Measurements from ENCODE around the gene CEP128. TPM values are rescaled to one million over a fixed set of nuclear protein-coding genes. Genes with fewer than 3 reads are reported as not detected.

The CEP128 gene
- total RNA-seq, 4 donors from 2014 or later, result 1.3 to 29.8 (median 11.9) TPM

DNA sequence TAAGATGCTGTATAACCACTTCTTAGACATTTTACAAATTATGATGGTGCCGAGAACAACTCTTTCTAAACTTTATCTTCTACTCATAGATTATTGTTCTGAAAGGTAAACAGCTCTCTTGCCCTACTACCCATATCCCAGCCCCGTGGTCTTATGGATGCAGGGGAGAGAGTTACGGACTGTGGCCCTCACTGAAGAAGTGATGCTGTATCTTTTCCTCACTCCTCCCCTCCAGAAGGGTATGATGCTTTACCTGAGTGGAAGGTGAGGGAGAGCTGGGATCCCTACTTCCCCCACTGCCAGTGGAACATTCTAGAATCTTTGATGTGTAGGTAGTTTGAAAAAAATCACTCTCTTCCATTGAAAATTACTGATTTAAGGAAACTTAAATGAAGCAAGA lies 17.4 kb upstream of the CEP128 start:
- no peak for DNase-seq
- Histone ChIP-seq H3K4me1 (no peaks in the 10 kb centered on the region), H3K4me3 (no peak overlapping the region), H3K9me3 (no peaks in the 10 kb centered on the region), H3K36me3 (no peaks in the 10 kb centered on the region), H3K27me3 (no peaks in the 10 kb centered on the region), H3K27ac (no peak overlapping the region)
- TF ChIP-seq, protein P1, sequence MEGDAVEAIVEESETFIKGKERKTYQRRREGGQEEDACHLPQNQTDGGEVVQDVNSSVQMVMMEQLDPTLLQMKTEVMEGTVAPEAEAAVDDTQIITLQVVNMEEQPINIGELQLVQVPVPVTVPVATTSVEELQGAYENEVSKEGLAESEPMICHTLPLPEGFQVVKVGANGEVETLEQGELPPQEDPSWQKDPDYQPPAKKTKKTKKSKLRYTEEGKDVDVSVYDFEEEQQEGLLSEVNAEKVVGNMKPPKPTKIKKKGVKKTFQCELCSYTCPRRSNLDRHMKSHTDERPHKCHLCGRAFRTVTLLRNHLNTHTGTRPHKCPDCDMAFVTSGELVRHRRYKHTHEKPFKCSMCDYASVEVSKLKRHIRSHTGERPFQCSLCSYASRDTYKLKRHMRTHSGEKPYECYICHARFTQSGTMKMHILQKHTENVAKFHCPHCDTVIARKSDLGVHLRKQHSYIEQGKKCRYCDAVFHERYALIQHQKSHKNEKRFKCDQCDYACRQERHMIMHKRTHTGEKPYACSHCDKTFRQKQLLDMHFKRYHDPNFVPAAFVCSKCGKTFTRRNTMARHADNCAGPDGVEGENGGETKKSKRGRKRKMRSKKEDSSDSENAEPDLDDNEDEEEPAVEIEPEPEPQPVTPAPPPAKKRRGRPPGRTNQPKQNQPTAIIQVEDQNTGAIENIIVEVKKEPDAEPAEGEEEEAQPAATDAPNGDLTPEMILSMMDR (IDR thresholded peaks at IDR 0.05), result no peak
- TF ChIP-seq POLR2A (IDR thresholded peaks at IDR 0.05), result no peak
- intact Hi-C loops (cut with DNase I; ENCODE audit: low total_unique reads), result no loop called here

- no peak for DNase-seq
- intact Hi-C loops (cut with DNase I; ENCODE audit: low total_unique reads), result no loop called here
- no peak overlapping the region for H3K4me3 ChIP-seq
- no peaks in the 10 kb centered on the region for H3K4me1 ChIP-seq
- no peaks in the 10 kb centered on the region for H3K27me3 ChIP-seq
- no peak overlapping the region for H3K27ac ChIP-seq
- no peaks in the 10 kb centered on the region for H3K9me3 ChIP-seq
- H3K36me3 ChIP-seq, result no peaks in the 10 kb centered on the region
- no peak for TF ChIP-seq POLR2A (IDR thresholded peaks at IDR 0.05)
- TF ChIP-seq, protein P1 (IDR thresholded peaks at IDR 0.05), result no peak
Measured at GRCh38 chr14:80958226-80958625, 16.7 kb upstream of the CEP128 start.

DNA sequence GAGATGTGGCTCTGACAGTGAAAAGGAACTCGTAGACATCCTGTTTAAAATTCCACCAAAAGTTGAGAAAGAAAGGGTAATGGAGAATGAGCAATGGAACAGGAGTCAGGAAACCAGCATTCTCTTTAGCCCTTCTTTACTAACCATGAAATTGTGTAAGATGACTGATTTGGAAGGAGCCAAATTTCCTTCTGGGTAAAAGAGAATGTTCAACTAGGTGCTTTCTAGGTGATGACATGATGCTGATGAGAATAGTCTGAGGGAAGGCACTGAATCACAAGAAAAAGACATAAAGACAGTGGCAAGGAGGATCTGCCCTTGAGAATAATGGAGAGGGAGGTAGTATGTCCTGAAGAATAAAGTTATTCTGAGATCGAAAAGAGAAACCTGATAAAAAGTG lies 16.1 kb upstream of the CEP128 start:
- Histone ChIP-seq H3K27ac (no peak overlapping the region), H3K27me3 (no peaks in the 10 kb centered on the region), H3K4me3 (no peak overlapping the region), H3K4me1 (no peaks in the 10 kb centered on the region), H3K36me3 (no peaks in the 10 kb centered on the region), H3K9me3 (no peaks in the 10 kb centered on the region)
- no peak for TF ChIP-seq POLR2A (IDR thresholded peaks at IDR 0.05)
- TF ChIP-seq, protein P1 (IDR thresholded peaks at IDR 0.05), result no peak
- intact Hi-C loops (cut with DNase I; ENCODE audit: low total_unique reads), result no loop called here
- no peak for DNase-seq

- DNase-seq, result no peak
- H3K27me3 ChIP-seq, result no peaks in the 10 kb centered on the region
- intact Hi-C loops (cut with DNase I; ENCODE audit: low total_unique reads), result no loop called here
- H3K9me3 ChIP-seq, result no peaks in the 10 kb centered on the region
- H3K36me3 ChIP-seq, result no peaks in the 10 kb centered on the region
- TF ChIP-seq, protein P1 (IDR thresholded peaks at IDR 0.05), result no peak
- TF ChIP-seq POLR2A (IDR thresholded peaks at IDR 0.05), result no peak
- no peak overlapping the region for H3K4me3 ChIP-seq
- no peak overlapping the region for H3K27ac ChIP-seq
- no peaks in the 10 kb centered on the region for H3K4me1 ChIP-seq
Measured at GRCh38 chr14:80956922-80957321, 15.4 kb upstream of the CEP128 start.

- DNase-seq, result no peak
- H3K4me3 ChIP-seq, result no peak overlapping the region
- TF ChIP-seq POLR2A (IDR thresholded peaks at IDR 0.05), result no peak
- TF ChIP-seq, protein P1 (IDR thresholded peaks at IDR 0.05), result no peak
- H3K27me3 ChIP-seq, result no peaks in the 10 kb centered on the region
- no peaks in the 10 kb centered on the region for H3K9me3 ChIP-seq
- no peaks in the 10 kb centered on the region for H3K4me1 ChIP-seq
- no peak overlapping the region for H3K27ac ChIP-seq
- no peaks in the 10 kb centered on the region for H3K36me3 ChIP-seq
- intact Hi-C loops (cut with DNase I; ENCODE audit: low total_unique reads), result no loop called here
Measured at GRCh38 chr14:80956102-80956501, 14.6 kb upstream of the CEP128 start.

All from uterus (tissue), 4 donors.